Osteocyte (in vitro differentiated cells): ENCODE data around the gene TSEN34. TPM values are rescaled to one million over a fixed set of nuclear protein-coding genes. Genes with fewer than 3 reads are reported as not detected.

Source experiments
- DNase-seq: peaks from one replicate; pipeline ENCODE4 v3.0.0; 2021; ENCODE audit warnings: mixed read lengths; ENCODE audit not compliant: unreplicated experiment; ENCODE audit errors: extremely low spot score
- H3K27ac Mint-ChIP-seq: one replicate; pipeline ENCODE4 v1.8.0; 2021; ENCODE audit warnings: mild to moderate bottlenecking, mixed read lengths; ENCODE audit not compliant: unreplicated experiment
- H3K27me3 Mint-ChIP-seq: one replicate; pipeline ENCODE4 v1.8.0; 2021; ENCODE audit warnings: mixed read lengths; ENCODE audit not compliant: unreplicated experiment
- H3K36me3 Mint-ChIP-seq: one replicate; pipeline ENCODE4 v1.8.0; 2021; ENCODE audit warnings: mixed read lengths; ENCODE audit not compliant: unreplicated experiment
- H3K4me1 Mint-ChIP-seq: one replicate; pipeline ENCODE4 v1.8.0; 2021; ENCODE audit warnings: mixed read lengths; ENCODE audit not compliant: unreplicated experiment
- H3K4me3 Mint-ChIP-seq: one replicate; pipeline ENCODE4 v1.8.0; 2021; ENCODE audit warnings: mild to moderate bottlenecking, moderate library complexity, mixed read lengths; ENCODE audit not compliant: unreplicated experiment
- H3K9me3 Mint-ChIP-seq: one replicate; pipeline ENCODE4 v1.8.0; 2021; ENCODE audit warnings: mixed read lengths; ENCODE audit not compliant: unreplicated experiment
- total RNA-seq: library from RNA; stranded (reverse); gene quantifications from 2 replicates; pipeline ENCODE4 v1.2.1, GENCODE V29; 2021
- TF ChIP-seq, protein P1 (sequence below): fragments of 200-600 bp; sonication (generic); IDR thresholded peaks from 2 replicates; pipeline ENCODE4 v1.5.0; 2021; ENCODE audit warnings: antibody characterized with exemption, mild to moderate bottlenecking, moderate library complexity

The TSEN34 gene
- total RNA-seq, 1 donor from 2014 or later: 53.7 TPM

DNA sequence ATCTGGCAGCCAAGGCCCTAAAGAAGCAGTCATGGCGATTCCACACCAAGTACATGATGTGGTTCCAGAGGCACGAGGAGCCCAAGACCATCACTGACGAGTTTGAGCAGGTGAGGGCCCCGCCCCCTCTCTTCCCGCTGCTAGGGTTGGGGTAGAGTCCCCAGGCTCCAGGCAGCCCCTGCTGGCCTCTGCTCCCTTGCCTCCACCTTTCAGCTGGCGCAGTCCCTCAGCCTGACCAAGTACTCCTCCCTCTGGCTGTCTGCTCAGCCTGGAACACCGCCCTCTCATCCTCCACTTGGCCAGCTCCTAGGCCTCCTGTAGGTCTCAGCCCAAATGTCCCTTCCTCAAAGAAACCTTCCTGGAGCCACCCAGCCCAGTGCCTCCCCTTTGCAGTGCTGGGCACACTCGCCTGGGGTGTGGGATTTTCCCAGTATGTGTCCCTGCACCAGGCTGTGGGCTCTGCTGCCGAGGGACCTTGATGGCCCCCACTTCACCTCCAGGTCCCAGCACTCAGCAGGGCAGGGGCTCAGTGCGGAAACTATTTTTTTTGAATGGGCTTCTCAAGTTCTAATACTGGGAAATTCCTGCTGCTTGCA lies 37.3 kb upstream of the TSEN34 start:
- H3K27me3 Mint-ChIP-seq: no peaks in the 10 kb centered on the region
- TF ChIP-seq, protein P1, sequence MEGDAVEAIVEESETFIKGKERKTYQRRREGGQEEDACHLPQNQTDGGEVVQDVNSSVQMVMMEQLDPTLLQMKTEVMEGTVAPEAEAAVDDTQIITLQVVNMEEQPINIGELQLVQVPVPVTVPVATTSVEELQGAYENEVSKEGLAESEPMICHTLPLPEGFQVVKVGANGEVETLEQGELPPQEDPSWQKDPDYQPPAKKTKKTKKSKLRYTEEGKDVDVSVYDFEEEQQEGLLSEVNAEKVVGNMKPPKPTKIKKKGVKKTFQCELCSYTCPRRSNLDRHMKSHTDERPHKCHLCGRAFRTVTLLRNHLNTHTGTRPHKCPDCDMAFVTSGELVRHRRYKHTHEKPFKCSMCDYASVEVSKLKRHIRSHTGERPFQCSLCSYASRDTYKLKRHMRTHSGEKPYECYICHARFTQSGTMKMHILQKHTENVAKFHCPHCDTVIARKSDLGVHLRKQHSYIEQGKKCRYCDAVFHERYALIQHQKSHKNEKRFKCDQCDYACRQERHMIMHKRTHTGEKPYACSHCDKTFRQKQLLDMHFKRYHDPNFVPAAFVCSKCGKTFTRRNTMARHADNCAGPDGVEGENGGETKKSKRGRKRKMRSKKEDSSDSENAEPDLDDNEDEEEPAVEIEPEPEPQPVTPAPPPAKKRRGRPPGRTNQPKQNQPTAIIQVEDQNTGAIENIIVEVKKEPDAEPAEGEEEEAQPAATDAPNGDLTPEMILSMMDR: no peak
- no peaks in the 10 kb centered on the region for H3K9me3 Mint-ChIP-seq
- no peak for DNase-seq
- H3K27ac Mint-ChIP-seq: peak overlapping the region; percentile 54
- peaks cover 43% of the 10 kb centered on the region for H3K36me3 Mint-ChIP-seq
- H3K4me1 Mint-ChIP-seq: peaks cover 16% of the 10 kb centered on the region
- H3K4me3 Mint-ChIP-seq: no peak overlapping the region

DNA sequence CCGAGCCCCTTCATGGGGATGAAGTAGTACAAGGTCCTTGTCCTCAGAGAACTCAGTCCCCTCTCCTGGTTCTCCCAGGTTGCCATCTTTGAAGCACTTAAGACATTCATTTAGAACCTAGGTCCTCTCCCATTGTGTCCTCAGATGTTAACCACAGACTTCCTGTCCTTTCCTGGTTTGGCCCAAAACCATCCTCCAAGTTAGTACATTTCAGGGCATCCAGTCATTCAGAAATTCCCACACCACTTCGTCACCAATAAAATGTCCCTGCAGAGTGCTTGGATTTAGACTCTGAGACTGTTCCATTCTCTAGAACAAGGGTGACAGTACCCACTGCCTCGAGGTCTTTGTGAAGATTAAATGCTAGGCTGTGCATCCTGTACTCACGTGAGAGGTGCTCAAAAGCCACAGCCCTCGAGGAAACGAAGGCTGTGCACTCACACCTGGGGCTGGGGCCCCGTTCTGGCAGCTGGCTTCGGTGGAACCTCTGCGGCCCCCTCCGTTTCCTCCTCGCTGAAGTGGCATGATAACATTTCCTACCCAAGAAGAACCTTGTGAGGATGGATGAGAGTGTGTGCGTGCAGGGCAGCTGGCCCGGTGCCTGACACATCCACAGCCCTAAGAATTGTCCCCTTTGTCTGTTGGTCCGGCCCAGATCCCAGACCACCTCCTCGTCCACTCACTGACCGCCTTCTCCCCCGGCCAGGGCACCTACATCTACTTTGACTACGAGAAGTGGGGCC lies 36.3 kb upstream of the TSEN34 start:
- H3K27ac Mint-ChIP-seq: no peak overlapping the region
- DNase-seq: no peak

DNA sequence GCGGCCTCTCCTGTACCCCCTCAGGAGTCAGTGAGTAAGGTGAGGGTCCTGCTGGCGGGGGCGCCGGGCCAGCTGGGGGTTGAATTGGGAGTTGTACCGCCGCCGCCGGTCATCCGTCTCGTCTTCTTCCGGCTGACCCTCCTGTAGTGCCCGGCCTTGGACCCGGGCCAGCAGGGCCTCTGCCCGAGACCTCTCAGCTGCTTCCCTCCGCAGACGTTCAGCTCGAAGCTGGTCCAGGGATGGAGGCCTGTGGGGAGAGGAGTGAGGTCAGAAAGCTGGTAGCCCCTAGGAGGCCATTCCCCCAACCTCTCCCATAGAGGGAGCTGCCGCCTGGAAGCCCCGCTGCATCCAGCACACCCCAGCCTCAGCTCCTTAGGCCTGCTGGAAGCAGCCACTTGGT lies 35.4 kb upstream of the TSEN34 start:
- TF ChIP-seq, protein P1: no peak
- H3K27ac Mint-ChIP-seq: no peak overlapping the region
- no peaks in the 10 kb centered on the region for H3K9me3 Mint-ChIP-seq
- peaks cover 30% of the 10 kb centered on the region for H3K4me1 Mint-ChIP-seq
- H3K27me3 Mint-ChIP-seq: no peaks in the 10 kb centered on the region
- peaks cover 29% of the 10 kb centered on the region for H3K36me3 Mint-ChIP-seq
- no peak overlapping the region for H3K4me3 Mint-ChIP-seq
- DNase-seq: no peak

More for the DNA sequence above, 36.3 kb upstream of the TSEN34 start:
- Mint-ChIP-seq H3K4me3 (no peak overlapping the region), H3K9me3 (no peaks in the 10 kb centered on the region), H3K4me1 (peaks cover 21% of the 10 kb centered on the region), H3K36me3 (peaks cover 34% of the 10 kb centered on the region), H3K27me3 (no peaks in the 10 kb centered on the region)
- TF ChIP-seq, protein P1: no peak

DNA sequence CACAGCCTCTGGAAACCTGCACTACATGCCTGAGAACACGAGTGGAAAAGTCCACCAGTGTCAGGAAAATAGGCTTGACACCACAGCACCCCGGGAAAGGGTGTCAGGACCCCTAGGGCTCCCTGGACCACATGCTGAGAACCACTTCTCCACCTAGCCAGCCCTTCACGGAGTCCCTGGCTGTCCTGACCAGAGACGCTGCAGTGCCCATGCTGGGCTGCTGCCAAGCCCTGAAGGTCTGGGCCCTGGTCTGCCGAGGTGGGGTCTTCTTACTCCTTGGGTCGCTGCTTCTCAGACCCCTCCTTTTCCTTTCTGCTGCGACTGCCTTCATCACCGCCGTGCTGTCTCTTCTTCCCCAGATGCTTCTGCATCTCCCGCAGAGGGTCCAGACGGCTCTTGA lies 34.6 kb upstream of the TSEN34 start:
- Mint-ChIP-seq H3K4me1 (peaks cover 34% of the 10 kb centered on the region), H3K4me3 (no peak overlapping the region), H3K27ac (no peak overlapping the region), H3K27me3 (no peaks in the 10 kb centered on the region), H3K9me3 (no peaks in the 10 kb centered on the region), H3K36me3 (peaks cover 25% of the 10 kb centered on the region)
- TF ChIP-seq, protein P1: no peak
- DNase-seq: no peak

DNA sequence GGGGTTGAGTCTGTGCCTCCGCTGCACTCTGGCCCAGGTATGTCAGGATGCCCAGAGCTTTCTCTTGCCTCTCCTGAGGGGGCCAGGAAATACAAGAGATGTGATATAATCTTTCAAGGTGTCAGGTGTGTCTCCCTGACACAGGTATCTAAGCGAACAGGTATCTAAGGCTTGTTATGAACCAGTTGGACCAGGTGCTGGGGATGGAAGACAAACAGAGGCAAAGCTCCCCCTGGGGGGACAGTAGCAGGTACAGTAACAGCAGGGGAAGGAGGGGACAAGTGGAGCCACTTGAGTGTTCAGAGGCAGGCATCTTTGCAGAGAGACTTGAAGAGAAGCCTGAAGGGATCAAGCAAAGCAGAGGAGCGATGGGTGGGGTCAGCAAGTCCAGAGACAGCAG lies 34.2 kb upstream of the TSEN34 start:
- Mint-ChIP-seq H3K4me3 (no peak overlapping the region), H3K9me3 (no peaks in the 10 kb centered on the region)
- TF ChIP-seq, protein P1: no peak

More for the DNA sequence above, 34.2 kb upstream of the TSEN34 start:
- no peak for DNase-seq
- no peak overlapping the region for H3K27ac Mint-ChIP-seq
- peaks cover 37% of the 10 kb centered on the region for H3K4me1 Mint-ChIP-seq
- peaks cover 25% of the 10 kb centered on the region for H3K36me3 Mint-ChIP-seq
- no peaks in the 10 kb centered on the region for H3K27me3 Mint-ChIP-seq
